Ishikawa (cell line): Measurements from ENCODE around the gene PSG3.

Experiments
- CREB1 ChIP-seq: IDR thresholded peaks from 2 replicates; pipeline ENCODE4 v1.6.1; 2012; ENCODE audit warnings: low read depth
- EGR1 ChIP-seq: IDR thresholded peaks from 2 replicates; pipeline ENCODE4 v1.6.1; 2012
- EP300 ChIP-seq: IDR thresholded peaks from 2 replicates; pipeline ENCODE4 v1.6.1; 2012; ENCODE audit warnings: borderline replicate concordance
- FOXM1 ChIP-seq: IDR thresholded peaks from 2 replicates; pipeline ENCODE4 v1.6.1; 2012; ENCODE audit warnings: low read depth, borderline replicate concordance
- NFIC ChIP-seq: IDR thresholded peaks from 2 replicates; pipeline ENCODE4 v1.6.1; 2012
- RAD21 ChIP-seq: IDR thresholded peaks from 2 replicates; pipeline ENCODE4 v1.6.1; 2012; ENCODE audit warnings: low read depth
- TAF1 ChIP-seq: IDR thresholded peaks from 2 replicates; pipeline ENCODE4 v1.6.1; 2012; ENCODE audit warnings: low read depth, mild to moderate bottlenecking
- TF ChIP-seq, protein P1 (sequence below): IDR thresholded peaks from 2 replicates; pipeline ENCODE4 v1.6.1; 2012
- TF ChIP-seq, protein P2 (sequence below): IDR thresholded peaks from 2 replicates; pipeline ENCODE4 v1.6.1; 2012

DNA sequence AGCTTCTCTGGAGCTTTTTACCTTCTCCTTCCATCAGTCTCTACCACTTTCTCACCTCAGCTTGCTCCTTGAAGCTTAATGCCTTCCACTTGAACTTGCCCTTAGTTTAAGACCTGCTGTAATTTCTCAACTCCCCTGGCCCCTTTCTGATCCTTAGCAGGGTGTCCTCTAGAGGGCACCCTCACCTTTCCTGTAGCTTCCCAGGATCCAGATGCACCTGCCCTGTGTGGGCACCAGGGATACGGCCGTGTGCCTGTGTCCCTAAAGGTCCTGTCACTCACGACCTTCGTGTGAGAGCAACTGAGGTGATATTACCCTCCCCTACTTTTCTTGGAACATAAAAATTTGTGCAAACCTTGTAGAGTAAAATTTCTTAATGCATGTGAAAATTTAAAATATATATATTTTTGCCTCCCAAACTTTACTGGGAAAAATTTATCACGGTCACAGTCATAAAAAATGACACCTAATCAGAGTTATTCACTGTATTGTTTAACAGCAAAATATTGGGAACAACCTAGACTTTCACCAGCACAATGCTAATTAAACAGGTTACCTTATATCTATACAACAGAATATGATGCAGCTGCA lies 46.4 kb downstream of the PSG3 start:
- TF ChIP-seq EP300 (no peak), EGR1 (no peak), CREB1 (no peak), RAD21 (peak; percentile 49), TAF1 (no peak), FOXM1 (no peak), NFIC (no peak)
- TF ChIP-seq, protein P1, sequence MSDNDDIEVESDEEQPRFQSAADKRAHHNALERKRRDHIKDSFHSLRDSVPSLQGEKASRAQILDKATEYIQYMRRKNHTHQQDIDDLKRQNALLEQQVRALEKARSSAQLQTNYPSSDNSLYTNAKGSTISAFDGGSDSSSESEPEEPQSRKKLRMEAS: no peak
- TF ChIP-seq, protein P2, sequence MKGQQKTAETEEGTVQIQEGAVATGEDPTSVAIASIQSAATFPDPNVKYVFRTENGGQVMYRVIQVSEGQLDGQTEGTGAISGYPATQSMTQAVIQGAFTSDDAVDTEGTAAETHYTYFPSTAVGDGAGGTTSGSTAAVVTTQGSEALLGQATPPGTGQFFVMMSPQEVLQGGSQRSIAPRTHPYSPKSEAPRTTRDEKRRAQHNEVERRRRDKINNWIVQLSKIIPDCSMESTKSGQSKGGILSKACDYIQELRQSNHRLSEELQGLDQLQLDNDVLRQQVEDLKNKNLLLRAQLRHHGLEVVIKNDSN: no peak
